ENCODE results near the gene FAM114A1. TPM values are rescaled to one million over a fixed set of nuclear protein-coding genes. Genes with fewer than 3 reads are reported as not detected.

FAM114A1 gene
- total and polyA plus RNA-seq, 2 of the 8 experiments (the other 6 are each of a cell fraction or from before 2014, with no cell fraction given), result 9.5 to 12.0 TPM

GRCh38 chr4:38898245-38898644 is 30.6 kb downstream of the FAM114A1 start:
- H2BK12ac ChIP-seq (ENCODE audit: low read depth, low read length), result no peak overlapping the region
- no peaks in the 10 kb centered on the region for H3K4me1 ChIP-seq (replicated peaks in 1 of 4; ENCODE audit: control insufficient read depth in 3 of 4, insufficient read depth in 4 of 4, low read length in 3 of 4)
- no peaks in the 10 kb centered on the region for H3K23me2 ChIP-seq (ENCODE audit: low read depth, low read length)
- no peak overlapping the region for H2BK20ac ChIP-seq (ENCODE audit: low read length)
- no peak overlapping the region for H3K9ac ChIP-seq (replicated peaks in 1 of 4; ENCODE audit: extremely low read depth in 1 of 4, low read depth in 3 of 4, low read length in 3 of 4)
- no peak overlapping the region for H2BK5ac ChIP-seq (ENCODE audit: low read depth, low read length)
- H3K79me1 ChIP-seq (ENCODE audit: low read depth, low read length), result no peaks in the 10 kb centered on the region
- no peak overlapping the region for H3K18ac ChIP-seq (ENCODE audit: extremely low read depth, low read length)
- no peaks in the 10 kb centered on the region for H3K36me3 ChIP-seq (ENCODE audit: control insufficient read depth in 2 of 4, insufficient read depth in 4 of 4, low read length in 3 of 4)
- no peak overlapping the region for H3K27ac ChIP-seq (ENCODE audit: low read depth, low read length)
- no peak overlapping the region for H3K4me2 ChIP-seq (ENCODE audit: insufficient read depth in 1 of 2, low read depth in 2 of 2, low read length in 2 of 2)
- H3K27me3 ChIP-seq (replicated peaks in 1 of 4; ENCODE audit: control insufficient read depth in 3 of 4, extremely low read depth in 1 of 4, insufficient read depth in 3 of 4, low read length in 3 of 4), result no peaks in the 10 kb centered on the region
- H2AFZ ChIP-seq (ENCODE audit: low read length), result no peak overlapping the region
- no peak overlapping the region for H4K5ac ChIP-seq (ENCODE audit: insufficient read length, low read depth, low read length)
- H2AK5ac ChIP-seq (ENCODE audit: low read depth, low read length), result no peak overlapping the region
- H3K9me3 ChIP-seq (ENCODE audit: insufficient read depth in 2 of 2, low read depth in 1 of 2, low read length in 1 of 2), result no peaks in the 10 kb centered on the region; a peak in 1 of 4 replicates
- ChIA-PET CTCF (ENCODE audit: partially characterized antibody) (interaction anchor here (0.6 kb wide), 1 partner anchor 79 kb away, joined by 4 read pairs; no protein-coding TSS in a partner anchor), POLR2A (ENCODE audit: partially characterized antibody) (no interaction called here)
- no peaks in the 10 kb centered on the region for H3K79me2 ChIP-seq (ENCODE audit: control insufficient read depth in 1 of 2, insufficient read depth in 2 of 2, low read length in 2 of 2)
- no peak overlapping the region for H3K4ac ChIP-seq (replicated peaks; ENCODE audit: insufficient read length, low read depth, low read length)
- no peaks in the 10 kb centered on the region for H4K20me1 ChIP-seq (replicated peaks in 1 of 2; ENCODE audit: control insufficient read depth in 1 of 2, insufficient read depth in 2 of 2, low read length in 2 of 2)
- WGBS, 2 experiments (ENCODE audit: extremely low coverage in 1 of 2, insufficient coverage in 1 of 2, insufficient read length in 1 of 2, insufficient replicate concordance in 2 of 2, low coverage in 1 of 2, low lambda C conversion rate in 2 of 2, missing lambda C conversion rate in 1 of 2), result 92% methylated on average over 7 of the region's 7 CpGs; no CpG with 5 or more reads in 1 of the 2 experiments
- H2BK120ac ChIP-seq (replicated peaks; ENCODE audit: low read depth, low read length), result no peak overlapping the region
- no peak overlapping the region for H3K23ac ChIP-seq (ENCODE audit: insufficient read length)
- H3K4me3 ChIP-seq (ENCODE audit: extremely low read depth in 1 of 4, insufficient read depth in 2 of 4, low read depth in 3 of 4, low read length in 4 of 4), result no peak overlapping the region
- H3K14ac ChIP-seq (ENCODE audit: insufficient read length), result no peak overlapping the region
- H4K91ac ChIP-seq (replicated peaks; ENCODE audit: insufficient read length, low read length), result no peak overlapping the region
- H2BK15ac ChIP-seq (ENCODE audit: low read length), result no peak overlapping the region
- TF ChIP-seq TAF1 (IDR thresholded peaks at IDR 0.05; ENCODE audit: low read depth, low read length), result no peak
- no peak for TF ChIP-seq CBX5 (IDR thresholded peaks at IDR 0.05; ENCODE audit: low read depth, low read length)
- no peak for TF ChIP-seq ZNF274 (IDR thresholded peaks at IDR 0.05; ENCODE audit: borderline replicate concordance, extremely low read depth, low read length)
- TF ChIP-seq SIN3A (conservative IDR thresholded peaks at IDR 0.05 in 1 of 2, IDR thresholded peaks at IDR 0.05 in 1 of 2; ENCODE audit: low read depth in 1 of 2, low read length in 2 of 2), result no peak
- TF ChIP-seq FOSL1 (IDR thresholded peaks at IDR 0.05; ENCODE audit: insufficient read depth, low read depth, low read length), result no peak
- no peak for TF ChIP-seq RBBP5 (IDR thresholded peaks at IDR 0.05; ENCODE audit: borderline replicate concordance, low read depth, low read length)
- TF ChIP-seq BACH1 (IDR thresholded peaks at IDR 0.05; ENCODE audit: low read length), result no peak
- TF ChIP-seq RXRA (IDR thresholded peaks at IDR 0.05; ENCODE audit: insufficient read depth, low read depth, low read length), result no peak
- no peak for TF ChIP-seq YY1 (IDR thresholded peaks at IDR 0.05; ENCODE audit: low read depth, low read length)
- TF ChIP-seq SP4 (IDR thresholded peaks at IDR 0.05; ENCODE audit: low read length), result no peak
- no peak for TF ChIP-seq CHD2 (IDR thresholded peaks at IDR 0.05; ENCODE audit: low read length)
- no peak for TF ChIP-seq JUN (IDR thresholded peaks at IDR 0.05; ENCODE audit: low read depth, low read length)
- TF ChIP-seq POLR2A (IDR thresholded peaks at IDR 0.05; ENCODE audit: control extremely low read depth in 1 of 2, low read depth in 2 of 2, low read length in 2 of 2), result no peak
- no peak overlapping the region for H3K56ac ChIP-seq (replicated peaks; ENCODE audit: insufficient read length, low read depth, low read length)
- DNase-seq (ENCODE audit: low read depth in 1 of 2, low spot score in 2 of 2) (no peak), FAIRE-seq (no peak)
- no peak overlapping the region for H4K8ac ChIP-seq (ENCODE audit: extremely low read depth, insufficient read depth, low read length)

Data from H1 (cell line).